Measurements from ENCODE around the gene PKD2L1.
"Not testable (repeated sequence)": the region's sequence is repeated elsewhere in the genome, so short reads cannot be mapped to it uniquely, and the experiment has no call there.

PKD2L1 gene
- 0 to 0.06 reads per million in 2 experiments for total RNA-seq

DNA sequence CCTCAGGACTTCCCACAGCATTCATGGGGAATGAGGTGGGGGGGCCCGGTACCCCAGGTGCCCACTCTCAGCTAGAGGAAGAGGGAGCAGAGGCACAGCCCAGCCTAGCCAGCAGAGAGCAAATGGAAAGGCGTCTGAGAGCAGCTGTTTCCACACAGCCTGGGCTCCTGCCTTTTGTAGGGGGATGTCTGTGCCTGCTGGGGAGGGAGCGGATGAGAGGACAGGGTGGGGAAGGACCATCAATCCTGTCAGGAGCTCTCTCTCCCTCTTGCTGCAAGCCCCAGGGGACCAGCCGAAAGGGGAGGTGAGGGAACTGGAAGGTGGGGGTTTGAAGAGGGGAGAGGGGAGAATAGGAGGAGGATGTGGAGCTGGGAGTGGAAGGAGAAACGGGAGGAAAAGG lies at the start of gene PKD2L1:
TSS of gene PKD2L1 (minus strand) at position 150 of the 400 bp plus-strand sequence. CDS start at position 25, 125 bp downstream.
- no peak for DNase-seq (ENCODE audit: low read depth)

DNA sequence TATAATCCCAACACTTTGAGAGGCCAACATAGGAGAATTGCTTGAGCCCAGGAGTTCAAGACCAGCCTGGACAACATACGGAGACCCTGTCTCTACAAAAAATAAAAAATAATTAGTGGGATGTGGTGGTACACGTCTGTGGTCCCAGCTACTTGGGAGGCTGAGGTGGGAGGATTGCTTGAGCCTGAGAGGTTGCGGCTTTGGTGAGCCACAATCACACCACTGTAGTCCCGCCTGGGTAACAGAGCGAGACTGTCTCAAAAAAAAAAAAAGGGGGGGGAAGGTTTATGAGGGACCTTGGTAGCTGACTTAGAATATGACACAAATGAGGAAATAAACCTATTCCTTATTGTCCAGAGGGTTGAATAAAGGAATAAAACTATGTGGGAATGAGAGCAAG lies 47.8 kb upstream of the PKD2L1 start:
- DNase-seq (ENCODE audit: low read depth), result no peak

DNA sequence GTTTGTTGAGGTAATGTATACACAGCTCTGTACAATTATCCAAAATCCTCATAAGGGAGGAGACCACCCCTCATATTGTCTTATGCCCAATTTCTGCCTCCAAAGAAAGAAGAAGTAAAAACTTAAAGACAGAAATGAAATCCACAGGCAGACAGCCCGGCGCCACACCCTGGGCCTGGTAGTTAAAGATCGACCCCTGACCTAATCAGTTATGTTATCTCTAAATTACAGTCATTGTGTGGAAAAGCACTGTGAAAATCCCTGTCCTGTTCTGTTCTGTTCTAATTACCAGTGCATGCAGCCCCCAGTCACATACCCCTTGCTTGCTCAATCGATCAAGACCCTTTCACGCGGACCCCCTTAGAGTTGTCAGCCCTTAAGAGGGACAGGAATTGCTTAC lies 46.6 kb upstream of the PKD2L1 start:
- not testable (repeated sequence) for DNase-seq (ENCODE audit: low read depth)

DNA sequence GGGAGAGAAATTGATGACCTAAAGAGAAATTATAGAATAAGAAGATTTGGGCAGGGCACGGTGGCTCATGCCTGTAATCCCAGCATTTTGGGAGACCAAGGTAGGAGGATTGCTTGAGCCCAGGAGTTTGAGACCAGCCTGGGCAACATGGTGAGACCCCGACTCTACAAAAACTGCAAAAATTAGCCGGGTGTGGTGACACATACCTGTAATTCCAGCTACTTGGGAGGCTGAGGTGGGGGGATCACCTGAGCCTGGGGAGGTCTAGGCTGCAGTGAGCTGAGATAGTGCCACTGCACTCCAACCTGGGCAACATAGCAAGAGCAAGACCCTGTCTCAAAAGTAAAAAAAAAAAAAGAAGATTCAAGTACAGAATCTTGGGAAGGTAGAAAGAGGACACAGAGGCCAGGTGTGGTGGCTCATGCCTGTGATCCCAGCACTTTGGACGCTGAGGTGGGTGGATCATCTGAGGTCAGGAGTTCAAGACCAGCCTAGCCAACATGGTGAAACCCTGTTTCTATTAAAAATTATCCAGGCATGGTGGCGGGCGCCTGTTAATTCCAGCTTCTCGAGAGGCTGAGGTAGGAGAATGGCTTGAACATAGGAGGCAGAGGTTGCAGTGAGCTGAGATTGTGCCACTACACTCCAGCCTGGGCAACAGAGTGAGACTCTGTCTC lies 44.8 kb upstream of the PKD2L1 start:
- DNase-seq (ENCODE audit: low read depth), result not testable (repeated sequence)

DNA sequence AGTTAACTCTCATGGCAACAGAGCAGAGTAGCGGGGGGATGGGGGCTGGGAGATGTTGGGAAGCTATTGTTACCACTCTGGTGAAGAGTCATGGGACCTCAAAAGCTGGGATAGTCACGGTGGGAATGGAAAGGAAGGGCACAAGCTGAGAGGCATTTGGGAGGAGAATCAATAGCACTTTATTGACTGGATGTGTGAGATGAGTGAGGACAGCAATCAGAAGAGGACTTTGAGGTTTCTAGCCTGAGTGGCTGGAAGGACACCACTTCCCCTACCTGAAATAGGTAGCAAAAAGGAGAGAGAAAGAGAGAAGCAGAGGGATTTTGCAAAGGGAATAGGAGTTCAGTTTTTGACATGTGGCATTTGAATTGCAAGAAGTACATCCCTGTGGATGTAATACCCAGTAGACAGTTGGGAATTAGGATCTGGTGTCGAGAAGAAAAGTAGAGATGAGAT lies 44.2 kb upstream of the PKD2L1 start:
- no peak for DNase-seq (ENCODE audit: low read depth)

DNA sequence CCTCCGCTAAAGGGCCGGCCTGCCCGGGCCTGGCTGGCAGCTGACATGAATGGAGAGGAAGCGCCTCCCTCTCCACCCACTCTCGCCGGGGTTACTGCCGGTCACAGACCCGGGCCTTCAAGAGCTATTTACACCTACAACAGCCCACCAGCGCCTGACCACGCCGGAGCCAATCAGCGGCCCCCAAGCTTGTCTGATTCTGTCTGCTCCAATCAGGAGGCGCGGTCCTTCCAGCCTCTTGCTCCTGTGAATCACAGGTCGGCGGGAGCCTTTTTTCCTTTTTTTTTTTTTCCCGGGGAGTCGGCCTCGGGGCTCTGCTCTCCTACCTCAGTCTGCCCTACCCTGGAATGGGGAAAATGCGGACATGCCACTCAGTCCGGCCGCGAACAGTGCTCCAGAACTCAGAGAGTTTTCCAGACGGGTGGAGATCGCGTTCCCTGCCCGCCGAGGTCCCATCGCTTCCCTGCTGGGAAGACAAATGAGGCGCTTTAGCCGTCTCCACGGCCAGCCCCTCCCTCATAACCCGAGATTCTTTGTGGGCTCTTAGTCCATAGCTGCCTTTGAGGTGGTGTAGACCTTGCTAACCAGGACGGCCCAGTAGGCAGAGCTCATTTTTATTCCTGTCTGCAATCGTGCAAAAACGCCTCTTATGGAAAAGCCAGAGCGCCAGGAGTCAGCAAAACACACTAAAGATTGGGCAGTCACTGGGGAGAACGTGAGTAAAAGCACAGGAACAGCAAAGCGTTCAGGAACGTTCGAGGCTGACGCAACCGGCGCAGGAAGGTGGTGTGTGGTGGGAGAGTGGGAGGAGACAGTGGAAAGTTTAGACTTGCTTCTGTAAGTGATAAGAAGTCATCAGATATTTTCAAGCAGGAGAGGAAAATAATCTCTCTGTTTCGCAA lies 43.5 kb upstream of the PKD2L1 start:
- DNase-seq (ENCODE audit: low read depth), result peak; percentile 72

DNA sequence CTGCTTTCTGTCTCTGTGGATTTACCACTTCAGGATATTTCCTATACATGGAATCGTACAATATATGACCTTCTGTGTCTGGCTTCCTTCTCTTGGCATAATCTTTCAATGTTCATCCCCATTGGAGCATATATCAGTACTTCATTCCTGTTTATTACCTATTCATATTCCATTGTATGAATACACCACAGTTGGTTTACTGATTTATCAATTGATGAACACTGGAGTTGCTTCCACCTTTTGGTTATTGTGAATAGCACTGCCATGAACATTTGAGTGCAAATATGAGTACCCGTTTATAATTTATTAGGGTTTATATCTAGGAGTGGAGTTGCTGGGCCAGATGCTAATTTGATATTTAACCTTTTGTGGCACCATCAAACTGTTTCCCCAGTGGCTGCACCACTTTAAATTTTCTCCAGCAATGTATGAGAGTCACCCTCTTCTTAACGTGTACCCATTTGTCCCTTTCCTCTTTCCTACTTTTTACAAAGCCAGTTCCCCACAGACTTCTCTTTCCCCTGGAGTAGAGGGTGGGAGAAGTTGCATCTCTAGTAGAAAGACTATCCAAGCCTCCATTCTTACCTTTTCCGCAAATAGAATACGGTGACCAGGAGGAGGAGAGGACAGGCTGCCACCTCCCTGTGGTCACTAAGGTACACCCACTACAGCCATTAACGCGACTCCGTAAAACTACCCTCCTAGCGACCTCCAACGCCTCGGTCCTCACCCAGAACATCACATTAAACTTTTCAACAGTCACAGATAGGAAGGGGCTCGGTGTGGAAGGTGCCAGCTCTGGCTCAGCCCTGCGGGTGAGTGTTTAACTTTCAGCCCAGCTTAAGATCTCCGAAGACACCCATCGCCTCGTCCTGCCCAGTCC lies 42.6 kb upstream of the PKD2L1 start:
- DNase-seq (ENCODE audit: low read depth), result no peak

DNA sequence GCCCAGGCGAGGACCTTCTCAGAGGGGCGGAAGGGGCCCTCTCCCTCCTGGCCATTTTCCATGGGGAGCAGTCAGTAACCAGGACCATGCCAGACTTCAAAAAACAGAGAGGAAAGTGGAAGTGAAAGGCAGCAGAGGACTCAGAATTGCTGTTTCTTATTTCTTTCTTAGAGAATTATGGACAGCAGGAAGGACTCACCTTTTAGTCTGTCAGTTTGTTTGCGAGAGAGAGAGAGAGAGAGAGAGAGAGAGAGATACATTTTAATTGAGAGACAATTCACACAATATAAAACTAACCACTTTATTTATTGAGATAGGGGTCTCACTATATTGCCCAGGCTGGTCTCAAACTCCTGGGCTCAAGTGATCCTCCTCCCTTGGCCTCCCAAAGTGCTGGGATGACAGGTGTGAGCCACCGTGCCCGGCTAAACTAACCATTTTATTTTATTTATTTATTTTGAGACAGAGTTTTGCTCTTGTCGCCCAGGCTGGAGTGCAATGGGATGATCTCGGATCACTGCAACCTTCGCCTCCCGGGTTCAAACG lies 41.5 kb upstream of the PKD2L1 start:
- DNase-seq (ENCODE audit: low read depth), result no peak

DNA sequence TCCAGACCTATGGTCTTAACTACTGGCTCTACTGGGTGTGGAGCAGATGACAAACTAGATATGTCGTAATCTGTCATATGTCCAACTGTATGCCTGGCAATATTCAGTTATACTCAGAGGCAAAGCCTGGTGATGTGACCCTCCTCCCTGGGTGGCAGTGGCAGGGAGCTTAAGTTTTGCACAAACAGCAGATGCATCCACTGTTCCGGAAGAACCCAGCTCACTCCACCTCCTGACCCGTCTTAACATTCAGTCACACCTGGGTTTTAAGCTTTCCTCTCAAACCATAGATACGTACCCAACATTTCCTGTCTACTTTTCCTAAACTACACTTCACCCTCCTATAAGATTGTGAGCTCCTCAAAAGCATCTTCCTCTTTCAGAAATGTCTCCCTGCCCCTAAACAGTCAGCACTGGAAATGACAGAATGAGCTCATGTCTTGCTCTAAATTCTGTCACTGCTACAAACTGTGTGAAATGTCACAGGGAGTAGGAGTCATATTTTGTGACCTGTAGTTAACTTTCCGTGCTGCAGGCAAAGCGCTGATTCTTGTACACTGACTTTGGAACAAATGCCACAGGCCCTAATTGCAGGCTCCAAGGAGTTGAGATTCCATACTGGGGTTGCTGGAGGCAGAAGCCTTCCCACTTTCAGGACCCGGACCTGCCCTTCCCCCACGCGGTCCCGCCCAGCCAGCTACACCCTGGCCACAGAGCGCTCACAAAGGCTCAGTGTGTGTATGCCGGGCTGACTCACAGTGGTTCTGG lies 40.9 kb upstream of the PKD2L1 start:
- no peak for DNase-seq (ENCODE audit: low read depth)

DNA sequence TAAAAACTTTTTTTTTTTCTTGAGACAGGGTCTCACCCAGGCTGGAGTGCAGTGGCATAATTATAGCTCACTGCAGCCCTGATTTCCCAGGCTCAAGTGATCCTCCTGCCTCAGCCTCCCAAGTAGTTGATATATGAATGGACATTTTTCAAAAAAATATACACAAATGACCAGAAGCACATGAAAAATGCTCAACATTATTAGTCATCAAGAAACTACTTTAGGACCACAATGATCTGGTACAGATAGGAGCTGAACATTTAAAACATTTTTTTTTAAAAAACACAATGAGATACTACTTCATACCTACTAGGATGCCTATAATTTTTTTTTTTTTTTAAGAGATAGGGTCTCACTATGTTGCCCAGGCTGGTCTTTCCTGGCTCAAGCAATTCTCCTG lies 38.7 kb upstream of the PKD2L1 start:
- DNase-seq (ENCODE audit: low read depth), result no peak

DNA sequence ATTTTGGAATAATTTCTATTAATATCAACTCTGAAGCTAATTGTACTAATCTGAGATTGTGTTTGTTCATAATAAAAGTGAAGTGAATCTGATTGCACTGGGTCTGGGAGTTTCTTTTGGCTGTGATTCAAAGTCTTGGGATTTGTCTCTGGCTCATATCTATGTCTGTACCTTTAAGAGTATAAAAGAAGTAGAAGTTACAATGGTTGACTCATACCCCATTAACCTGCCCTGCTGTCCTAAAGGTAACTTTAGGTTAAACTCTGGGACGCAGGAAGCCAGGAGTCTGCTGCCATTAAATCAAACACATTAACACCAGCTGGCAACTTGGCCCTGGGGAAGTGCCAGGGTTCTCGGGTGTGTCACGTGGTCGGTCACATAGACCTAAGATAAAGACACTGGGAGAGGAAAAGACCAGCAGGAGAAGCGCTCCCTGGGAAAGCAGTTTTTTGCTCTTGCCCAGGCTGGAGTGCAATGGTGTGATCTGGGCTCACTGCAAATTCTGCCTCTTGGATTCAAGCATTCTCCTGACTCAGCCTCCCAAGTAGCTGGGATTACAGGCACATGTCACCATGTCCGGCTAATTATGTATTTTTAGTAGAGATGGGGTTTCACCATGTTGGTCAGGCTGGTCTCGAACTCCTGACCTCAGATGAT lies 34.8 kb upstream of the PKD2L1 start:
- DNase-seq (ENCODE audit: low read depth), result no peak

DNA sequence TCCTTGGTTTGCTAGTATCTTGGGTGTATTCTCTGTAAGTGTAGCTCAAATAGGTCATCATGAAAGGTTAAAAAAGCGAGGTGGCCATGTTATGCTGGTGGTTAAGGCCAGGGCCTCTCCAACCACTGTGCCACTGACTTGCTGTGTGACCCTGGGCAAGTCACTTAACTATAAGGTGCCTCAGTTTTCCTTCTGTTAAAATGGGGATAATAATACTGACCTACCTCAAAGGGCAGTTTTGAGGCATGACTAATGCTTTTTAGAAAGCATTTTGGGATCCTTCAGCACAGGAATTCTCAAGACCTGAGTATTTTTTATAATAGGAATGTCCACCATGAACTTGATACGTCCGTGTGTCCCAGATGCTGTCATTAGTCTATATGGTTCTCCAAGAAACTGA lies 34.1 kb upstream of the PKD2L1 start:
- DNase-seq (ENCODE audit: low read depth), result no peak

DNA sequence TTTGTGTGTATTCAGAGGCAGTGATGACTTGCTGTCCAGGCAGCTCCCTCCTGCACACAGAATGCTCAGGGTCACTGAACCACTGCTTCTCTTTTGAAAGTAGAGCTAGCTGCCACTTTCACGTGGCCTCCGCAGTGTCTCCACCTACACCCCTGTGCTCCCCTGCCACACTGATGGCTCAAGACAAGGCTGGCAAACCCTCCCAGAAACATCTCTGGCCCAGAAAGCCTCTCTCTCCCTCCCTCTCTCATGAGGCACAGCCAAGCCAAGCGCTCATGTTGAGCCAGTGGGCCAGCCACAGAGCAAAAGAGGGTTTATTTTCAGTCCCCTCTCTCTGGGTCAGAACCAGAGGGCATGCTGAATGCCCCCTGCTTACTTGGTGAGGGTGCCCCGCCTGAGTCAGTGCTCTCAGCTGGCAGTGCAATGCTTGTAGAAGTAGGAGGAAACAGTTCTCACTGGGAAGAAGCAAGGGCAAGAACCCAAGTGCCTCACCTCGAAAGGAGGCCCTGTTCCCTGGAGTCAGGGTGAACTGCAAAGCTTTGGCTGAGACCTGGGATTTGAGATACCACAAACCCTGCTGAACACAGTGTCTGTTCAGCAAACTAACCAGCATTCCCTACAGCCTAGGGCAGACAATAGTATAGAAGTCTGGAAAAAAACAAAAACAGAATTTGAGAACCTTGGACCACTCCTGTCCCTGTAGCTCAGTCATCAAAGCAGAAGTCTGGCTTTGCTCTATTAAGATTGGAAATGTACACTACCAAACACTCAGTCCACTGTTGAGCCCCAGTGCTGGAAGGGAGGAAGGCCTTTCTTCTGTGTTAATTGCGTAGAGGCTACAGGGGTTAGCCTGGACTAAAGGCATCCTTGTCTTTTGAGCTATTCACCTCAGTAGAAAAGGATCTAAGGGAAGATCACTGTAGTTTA lies 32.8 kb upstream of the PKD2L1 start:
- DNase-seq (ENCODE audit: low read depth), result no peak

DNA sequence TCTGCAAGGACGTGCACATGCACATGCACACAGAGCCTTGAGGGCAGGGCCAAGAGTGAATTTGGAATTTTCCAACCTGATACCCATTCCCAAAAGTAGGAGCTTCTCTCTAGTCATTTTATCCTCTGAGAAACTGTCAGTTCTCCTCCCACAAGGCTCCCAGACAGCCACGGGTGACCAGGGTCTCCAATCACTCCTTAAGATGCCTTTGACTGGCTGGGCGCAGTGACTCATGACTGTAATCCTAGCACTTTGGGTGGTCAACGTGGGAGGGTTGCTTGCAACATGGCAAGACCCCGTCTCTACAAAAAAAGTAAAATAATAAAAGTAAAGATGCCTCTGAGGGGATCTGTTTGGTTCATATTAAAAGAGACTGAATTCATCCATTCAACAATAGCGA lies 30.2 kb upstream of the PKD2L1 start:
- no peak for DNase-seq (ENCODE audit: low read depth)

DNA sequence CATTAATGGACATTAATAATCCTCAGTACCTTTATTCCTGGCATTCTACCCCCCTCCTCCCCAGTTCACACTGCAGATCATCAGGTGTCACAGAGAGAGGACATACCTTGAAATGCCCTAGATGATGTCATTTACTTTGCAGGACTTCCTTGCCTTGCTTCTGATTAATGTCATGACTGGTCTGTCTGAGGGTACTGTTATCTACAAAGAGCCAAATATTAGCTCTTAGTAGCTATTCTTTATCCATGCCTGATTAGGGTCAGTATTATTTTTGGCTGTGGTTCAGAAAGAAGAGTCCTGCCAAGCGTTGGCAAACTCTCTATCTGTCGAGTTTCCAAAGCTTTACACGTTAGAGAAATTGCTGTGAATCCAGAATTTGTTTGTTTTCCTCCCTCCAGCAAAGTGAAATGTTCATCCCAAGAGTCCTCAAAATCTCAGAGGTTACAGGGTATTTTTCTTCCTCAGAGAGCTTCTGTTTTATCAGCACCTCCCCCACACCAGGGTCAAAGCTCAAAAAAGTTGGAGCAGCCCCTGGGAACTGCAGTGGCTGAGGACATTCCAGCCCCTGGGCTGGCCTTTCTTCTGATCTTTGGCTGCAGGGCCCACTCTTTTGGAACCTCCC lies 29.6 kb upstream of the PKD2L1 start:
- DNase-seq (ENCODE audit: low read depth), result no peak

DNA sequence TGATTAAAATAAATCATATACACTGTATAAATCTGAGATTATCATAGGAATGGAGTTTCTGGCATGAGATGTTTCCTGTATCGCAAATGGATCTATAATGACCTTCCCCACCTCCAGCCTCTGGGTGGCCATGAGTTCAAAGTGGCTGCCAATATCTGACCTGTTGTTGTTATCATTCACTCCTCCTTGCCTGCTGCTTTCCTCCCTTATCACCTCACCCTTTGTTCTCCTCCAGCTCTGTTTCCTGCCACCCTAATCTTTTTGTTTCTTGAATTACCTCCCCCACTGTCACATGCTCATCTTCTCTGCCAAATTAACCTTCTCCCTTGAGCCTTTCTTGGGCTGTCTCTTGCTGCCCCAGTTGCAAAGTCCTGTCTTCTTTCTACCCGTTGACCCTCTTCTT lies 29.0 kb upstream of the PKD2L1 start:
- no peak for DNase-seq (ENCODE audit: low read depth)

DNA sequence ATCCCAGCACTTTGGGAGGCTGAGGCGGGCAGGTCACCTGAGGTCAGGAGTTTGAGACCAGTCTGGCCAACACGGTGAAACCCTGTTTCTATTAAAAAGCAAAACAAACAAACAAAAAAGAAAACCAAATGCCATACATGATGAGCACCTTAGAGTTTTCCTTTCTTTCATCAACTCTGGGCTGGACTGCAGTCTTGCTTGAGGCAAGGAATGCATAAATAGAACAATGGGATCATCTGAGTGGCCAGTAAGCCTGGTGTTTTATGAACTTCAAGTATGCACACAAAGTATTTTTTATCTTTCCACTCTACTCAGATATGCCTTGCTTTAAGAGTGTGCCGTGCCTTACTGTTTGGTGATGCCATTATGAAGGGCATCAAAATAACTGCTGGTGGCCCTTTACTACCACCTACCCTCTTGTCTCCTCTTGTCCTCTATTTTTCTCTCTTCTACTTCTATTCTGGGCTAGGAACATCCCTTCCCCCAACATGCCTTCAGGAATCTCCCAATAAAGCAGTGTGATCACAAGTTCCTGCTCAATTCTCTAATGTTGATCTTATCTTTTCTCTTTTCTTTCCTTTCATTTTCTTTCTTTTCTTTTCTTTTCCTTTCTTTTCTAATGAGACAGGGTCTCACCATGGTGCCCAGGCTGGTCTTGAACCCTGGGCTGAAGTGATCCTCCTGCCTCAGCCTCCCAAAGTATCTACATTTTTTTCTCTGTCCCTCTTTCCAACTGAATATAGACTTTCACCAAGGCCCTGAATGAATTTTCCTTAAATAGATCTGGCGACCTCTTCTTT lies 27.2 kb upstream of the PKD2L1 start:
- DNase-seq (ENCODE audit: low read depth), result no peak
